Limb (tissue), 2 donors: ENCODE results near the gene MTHFD1L.
"Not testable (repeated sequence)": the region's sequence is repeated elsewhere in the genome, so short reads cannot be mapped to it uniquely, and the experiment has no call there.

Experiments
- DNase-seq, 2 donors: peaks; one replicate each; pipeline ENCODE4 v3.0.0-alpha.2; 2016; ENCODE audit errors: extremely low spot score in 2 of 2

The MTHFD1L gene

GRCh38 chr6:151065027-151065815 lies 199.7 kb downstream of the MTHFD1L start:
- no peak for DNase-seq

- DNase-seq: no peak
Measured at GRCh38 chr6:151067684-151068596, 202.4 kb downstream of the MTHFD1L start.

- DNase-seq: no peak
Measured at GRCh38 chr6:151068761-151069312, 203.3 kb downstream of the MTHFD1L start.

GRCh38 chr6:151069641-151070040 lies 204.1 kb downstream of the MTHFD1L start:
- DNase-seq: no peak

GRCh38 chr6:151070631-151071051 lies 205.1 kb downstream of the MTHFD1L start:
- no peak for DNase-seq

- DNase-seq: no peak
Measured at GRCh38 chr6:151071295-151071694, 205.8 kb downstream of the MTHFD1L start.

- no peak for DNase-seq
Measured at GRCh38 chr6:151073146-151073545, 207.6 kb downstream of the MTHFD1L start.

GRCh38 chr6:151073701-151074100 lies 208.2 kb downstream of the MTHFD1L start:
- DNase-seq: no peak

GRCh38 chr6:151075005-151075404 lies 209.5 kb downstream of the MTHFD1L start:
- no peak for DNase-seq

GRCh38 chr6:151075527-151075926 lies 210.0 kb downstream of the MTHFD1L start:
- DNase-seq: no peak

- no peak for DNase-seq
Measured at GRCh38 chr6:151075930-151076555, 210.5 kb downstream of the MTHFD1L start.

- no peak for DNase-seq
Measured at GRCh38 chr6:151078655-151079054, 213.2 kb downstream of the MTHFD1L start.

- no peak for DNase-seq
Measured at GRCh38 chr6:151081656-151082055, 216.2 kb downstream of the MTHFD1L start.

GRCh38 chr6:151082079-151082478 lies 216.6 kb downstream of the MTHFD1L start:
- DNase-seq: no peak

GRCh38 chr6:151084275-151084674 lies 218.8 kb downstream of the MTHFD1L start:
- no peak for DNase-seq

GRCh38 chr6:151087055-151087454 lies 221.6 kb downstream of the MTHFD1L start:
- not testable (repeated sequence) for DNase-seq

GRCh38 chr6:151087861-151088598 lies 222.5 kb downstream of the MTHFD1L start:
- no peak for DNase-seq

GRCh38 chr6:151088599-151088935 lies 223.1 kb downstream of the MTHFD1L start:
- DNase-seq: no peak

- DNase-seq: no peak
Measured at GRCh38 chr6:151088963-151089362, 223.5 kb downstream of the MTHFD1L start.

- no peak for DNase-seq
Measured at GRCh38 chr6:151089978-151090377, 224.5 kb downstream of the MTHFD1L start.

GRCh38 chr6:151091571-151091970 lies 226.1 kb downstream of the MTHFD1L start:
- no peak for DNase-seq
